HCT116 (cell line): ENCODE data around the gene NRBF2. TPM values are rescaled to one million over a fixed set of nuclear protein-coding genes. Genes with fewer than 3 reads are reported as not detected.

ENCODE experiments used
- ATAC-seq: fragments of 200-7000 bp; cut with Tn5 transposase; 2 replicates; pipeline ENCODE4 v1.9.1; 2020; ENCODE audit warnings: mild to moderate bottlenecking, moderate library complexity
- BruUV-seq: library from RNA; stranded (reverse); fragments of 400-500 nt; replicated peaks from 2 replicates; lab custom pipeline; 2021; lab: Mats Ljungman, UMichigan
- CTCF ChIA-PET: fragments of 300-600 bp; sonication (Branson Sonifier 250); formaldehyde crosslinking; loops from one replicate; lab custom pipeline; 2021; ENCODE audit warnings: antibody characterized with exemption; lab: Charles Lee
- POLR2A ChIA-PET: fragments of 300-600, 350-600 bp; sonication (Branson Sonifier 250); formaldehyde crosslinking; loops from one replicate; lab custom pipeline; 2021; ENCODE audit warnings: antibody characterized with exemption; lab: Charles Lee
- RAD21 ChIA-PET, 2 experiments: fragments of 300-600 bp; sonication (Branson Sonifier 250); formaldehyde crosslinking; loops; one replicate each; lab custom pipeline; 2023; ENCODE audit warnings: low total read pairs in 2 of 2; ENCODE audit not compliant: uncharacterized antibody in 2 of 2, unreplicated experiment in 2 of 2, low non-redundant PET in 1 of 2; lab: Charles Lee
- DNase-seq: peaks from one replicate; pipeline ENCODE4 v3.0.0-alpha.2; 2010; ENCODE audit warnings: low read depth, low spot score
- H2AFZ ChIP-seq: fragments of 200-600 bp; shearing (Covaris generic), sonication (generic); 2 replicates; pipeline ENCODE4 v1.6.1; 2017; ENCODE audit warnings: low read depth, mixed run types, mixed read lengths, antibody characterized with exemption, low read length; ENCODE audit not compliant: poor library complexity, severe bottlenecking
- H3K27ac ChIP-seq: 2 replicates; pipeline ENCODE4 v1.5.1; 2012; ENCODE audit warnings: low read depth, low read length
- H3K27me3 ChIP-seq: fragments of 200-600 bp; sonication (generic); 2 replicates; pipeline ENCODE4 v1.6.1; 2016; ENCODE audit warnings: mixed run types, low read length, mixed read lengths; ENCODE audit not compliant: insufficient read depth
- H3K36me3 ChIP-seq, 2 experiments: fragments of 200-500 bp in 1 of 2; fragments of 200-600 bp in 1 of 2; sonication (Bioruptor generic) in 1 of 2; sonication (generic) in 1 of 2; 2 replicates each; pipeline versions ENCODE4 v1.5.1 to v1.6.1; 2014 to 2016; ENCODE audit warnings: low read length in 2 of 2, inconsistent platforms in 1 of 2, mixed read lengths in 1 of 2, mixed run types in 1 of 2; ENCODE audit not compliant: insufficient read depth in 2 of 2, control insufficient read depth in 1 of 2
- H3K4me1 ChIP-seq, 2 experiments: fragments of 200-600 bp in 1 of 2; sonication (generic) in 1 of 2; 2 replicates each; pipeline versions ENCODE4 v1.5.1 to v1.6.1; 2012 to 2017; ENCODE audit warnings: low read length in 2 of 2, inconsistent platforms in 1 of 2, mild to moderate bottlenecking in 1 of 2, mixed read lengths in 1 of 2, mixed run types in 1 of 2, moderate library complexity in 1 of 2; ENCODE audit not compliant: insufficient read depth in 2 of 2, control insufficient read depth in 1 of 2
- H3K4me2 ChIP-seq: fragments of 200-600 bp; sonication (generic); 2 replicates; pipeline ENCODE4 v1.6.1; 2017; ENCODE audit warnings: mixed run types, low read length, mixed read lengths
- H3K4me3 ChIP-seq, 2 experiments: fragments of 200-600 bp in 1 of 2; sonication (generic) in 1 of 2; replicated peaks in 1 of 2; 2 replicates each; pipeline ENCODE4 v1.5.1; 2011 to 2016; ENCODE audit warnings: low read length in 2 of 2, control low read depth in 1 of 2, low read depth in 1 of 2, mild to moderate bottlenecking in 1 of 2, mixed read lengths in 1 of 2, mixed run types in 1 of 2
- H3K79me2 ChIP-seq: fragments of 200-600 bp; sonication (generic); 2 replicates; pipeline ENCODE4 v1.6.1; 2017; ENCODE audit warnings: mild to moderate bottlenecking, mixed run types, low read length, moderate library complexity, mixed read lengths; ENCODE audit not compliant: insufficient read depth
- H3K9ac ChIP-seq: fragments of 200-600 bp; sonication (generic); 2 replicates; pipeline ENCODE4 v1.6.1; 2016; ENCODE audit warnings: low read length, mixed read lengths
- H3K9me2 ChIP-seq: fragments of 200-600 bp; sonication (generic), shearing (Covaris generic); 2 replicates; pipeline ENCODE4 v1.6.1; 2017; ENCODE audit warnings: mixed run types, mild to moderate bottlenecking, moderate library complexity; ENCODE audit not compliant: insufficient read depth
- H3K9me3 ChIP-seq, 2 experiments: fragments of 200-500 bp in 1 of 2; fragments of 200-600 bp in 1 of 2; sonication (Bioruptor generic) in 1 of 2; sonication (generic) in 1 of 2; 2 replicates each; pipeline ENCODE4 v1.6.1; 2014 to 2017; ENCODE audit warnings: low read length in 2 of 2, mixed read lengths in 2 of 2, inconsistent platforms in 1 of 2, low read depth in 1 of 2, mild to moderate bottlenecking in 1 of 2, mixed run types in 1 of 2, moderate library complexity in 1 of 2; ENCODE audit not compliant: control insufficient read depth in 1 of 2, insufficient read depth in 1 of 2
- H4K20me1 ChIP-seq: fragments of 200-600 bp; sonication (generic), shearing (Covaris generic); 2 replicates; pipeline ENCODE4 v1.6.1; 2017; ENCODE audit warnings: mixed run types, mild to moderate bottlenecking, moderate library complexity; ENCODE audit not compliant: insufficient read depth
- EGR1 ChIP-seq: IDR thresholded peaks from 2 replicates; pipeline ENCODE4 v1.6.1; 2012; ENCODE audit warnings: low read depth
- ELF1 ChIP-seq: IDR thresholded peaks from 2 replicates; pipeline ENCODE4 v1.6.1; 2012; ENCODE audit warnings: low read depth, borderline replicate concordance
- POLR2A ChIP-seq: IDR thresholded peaks from 2 replicates; pipeline ENCODE4 v1.7.0; 2011; ENCODE audit warnings: borderline replicate concordance; ENCODE audit not compliant: insufficient read depth, insufficient read length; ENCODE audit errors: extremely low read depth
- SIN3A ChIP-seq: IDR thresholded peaks from 2 replicates; pipeline ENCODE4 v1.6.1; 2012; ENCODE audit warnings: low read depth
- SRF ChIP-seq: IDR thresholded peaks from 2 replicates; pipeline ENCODE4 v1.6.1; 2012; ENCODE audit warnings: low read depth
- YY1 ChIP-seq: IDR thresholded peaks from 2 replicates; pipeline ENCODE4 v1.6.1; 2011; ENCODE audit warnings: low read length, low read depth, moderate library complexity, mild to moderate bottlenecking; ENCODE audit not compliant: insufficient replicate concordance; ENCODE audit errors: extremely low read depth
- ZNF274 ChIP-seq: fragments of 200-500 bp; sonication (Bioruptor generic); IDR thresholded peaks from 2 replicates; pipeline ENCODE4 v1.6.1; 2014; ENCODE audit warnings: mild to moderate bottlenecking, low read depth, low read length, inconsistent platforms
- intact Hi-C: fragments of 100-400 bp; cut with micrococcal nuclease; formaldehyde crosslinking; loops from 2 replicates; pipeline ENCODE4 v1.10.0; 2022
- total RNA-seq: library from RNA; stranded (reverse); gene quantifications from one replicate; pipeline ENCODE4 v1.2.1, GENCODE V29; 2021; ENCODE audit not compliant: unreplicated experiment
- TF ChIP-seq, protein P1 (sequence below), 3 experiments: fragments of 200-600 bp in 1 of 3; sonication (generic) in 1 of 3; IDR thresholded peaks in 2 of 3; conservative IDR thresholded peaks in 1 of 3; 2 replicates each; pipeline ENCODE4 v1.5.1; 2012 to 2017; ENCODE audit warnings: low read depth in 2 of 3, low read length in 2 of 3, antibody characterized with exemption in 1 of 3, borderline replicate concordance in 1 of 3, control low read depth in 1 of 3, mild to moderate bottlenecking in 1 of 3, mixed read lengths in 1 of 3, mixed run types in 1 of 3, moderate library complexity in 1 of 3; ENCODE audit not compliant: insufficient read depth in 1 of 3
- TF ChIP-seq, protein P2 (sequence below): IDR thresholded peaks from 2 replicates; pipeline ENCODE4 v1.6.1; 2012
- TF ChIP-seq, protein P3 (sequence below): IDR thresholded peaks from 2 replicates; pipeline ENCODE4 v1.6.1; 2012; ENCODE audit warnings: low read depth

The NRBF2 gene
- total RNA-seq, 1 experiment from 2014 or later, result 20.2 TPM

DNA sequence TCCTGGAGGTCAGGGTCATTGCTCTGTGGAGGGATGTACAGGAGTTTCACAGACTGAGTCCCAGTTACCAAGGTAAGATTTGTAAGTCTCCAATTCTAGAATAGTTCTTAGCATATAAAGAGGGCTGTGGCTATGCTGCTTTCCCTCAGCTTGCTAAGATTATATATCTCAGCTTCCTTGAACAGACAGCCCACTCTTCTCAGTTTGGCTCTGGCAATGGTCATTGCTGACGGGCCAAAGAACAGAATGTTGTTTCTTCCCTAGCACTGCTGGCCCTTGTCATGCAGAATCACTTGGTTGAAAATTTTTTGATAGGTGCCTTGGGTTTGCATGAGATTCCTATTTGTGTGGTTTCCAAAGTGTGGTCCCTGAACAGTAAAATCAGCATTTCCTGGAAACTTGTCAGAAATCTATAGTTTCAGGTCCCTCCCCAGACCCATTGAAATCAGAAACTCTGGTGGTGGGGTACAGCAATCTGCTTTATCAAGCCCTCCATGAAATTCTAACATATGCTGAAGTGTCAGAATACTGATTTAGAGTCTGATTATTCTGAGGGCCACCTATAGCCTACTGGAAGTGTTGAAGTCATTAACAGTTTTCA is 38.2 kb downstream of the NRBF2 start:
- H3K9me3 ChIP-seq, result no peaks in the 10 kb centered on the region
- H3K9ac ChIP-seq, result no peak overlapping the region
- ATAC-seq, result no peak
- no peak for DNase-seq
- H3K36me3 ChIP-seq, result peaks cover 10 to 34% of the 10 kb centered on the region in 2 experiments
- CTCF ChIA-PET, result no interaction called here
- BruUV-seq, result no TSS peak
- no peaks in the 10 kb centered on the region for H3K79me2 ChIP-seq
- 0 out of 2 replicates have a peak, but pooled peaks cover 3% of the 10 kb centered on the region for H4K20me1 ChIP-seq
- H3K4me3 ChIP-seq, result no peak overlapping the region
- TF ChIP-seq, protein P1, sequence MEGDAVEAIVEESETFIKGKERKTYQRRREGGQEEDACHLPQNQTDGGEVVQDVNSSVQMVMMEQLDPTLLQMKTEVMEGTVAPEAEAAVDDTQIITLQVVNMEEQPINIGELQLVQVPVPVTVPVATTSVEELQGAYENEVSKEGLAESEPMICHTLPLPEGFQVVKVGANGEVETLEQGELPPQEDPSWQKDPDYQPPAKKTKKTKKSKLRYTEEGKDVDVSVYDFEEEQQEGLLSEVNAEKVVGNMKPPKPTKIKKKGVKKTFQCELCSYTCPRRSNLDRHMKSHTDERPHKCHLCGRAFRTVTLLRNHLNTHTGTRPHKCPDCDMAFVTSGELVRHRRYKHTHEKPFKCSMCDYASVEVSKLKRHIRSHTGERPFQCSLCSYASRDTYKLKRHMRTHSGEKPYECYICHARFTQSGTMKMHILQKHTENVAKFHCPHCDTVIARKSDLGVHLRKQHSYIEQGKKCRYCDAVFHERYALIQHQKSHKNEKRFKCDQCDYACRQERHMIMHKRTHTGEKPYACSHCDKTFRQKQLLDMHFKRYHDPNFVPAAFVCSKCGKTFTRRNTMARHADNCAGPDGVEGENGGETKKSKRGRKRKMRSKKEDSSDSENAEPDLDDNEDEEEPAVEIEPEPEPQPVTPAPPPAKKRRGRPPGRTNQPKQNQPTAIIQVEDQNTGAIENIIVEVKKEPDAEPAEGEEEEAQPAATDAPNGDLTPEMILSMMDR (IDR thresholded peaks at IDR 0.05 in 2 of 3, conservative IDR thresholded peaks at IDR 0.05 in 1 of 3; ENCODE audit: borderline replicate concordance in 1 of 3, insufficient read depth in 1 of 3, low read depth in 2 of 3, low read length in 2 of 3), result no peak
- TF ChIP-seq SRF (no peak), ELF1 (no peak), SIN3A (no peak), EGR1 (no peak), POLR2A (no peak), ZNF274 (no peak), YY1 (no peak)
- TF ChIP-seq, protein P2, sequence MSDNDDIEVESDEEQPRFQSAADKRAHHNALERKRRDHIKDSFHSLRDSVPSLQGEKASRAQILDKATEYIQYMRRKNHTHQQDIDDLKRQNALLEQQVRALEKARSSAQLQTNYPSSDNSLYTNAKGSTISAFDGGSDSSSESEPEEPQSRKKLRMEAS, result no peak
- TF ChIP-seq, protein P3, sequence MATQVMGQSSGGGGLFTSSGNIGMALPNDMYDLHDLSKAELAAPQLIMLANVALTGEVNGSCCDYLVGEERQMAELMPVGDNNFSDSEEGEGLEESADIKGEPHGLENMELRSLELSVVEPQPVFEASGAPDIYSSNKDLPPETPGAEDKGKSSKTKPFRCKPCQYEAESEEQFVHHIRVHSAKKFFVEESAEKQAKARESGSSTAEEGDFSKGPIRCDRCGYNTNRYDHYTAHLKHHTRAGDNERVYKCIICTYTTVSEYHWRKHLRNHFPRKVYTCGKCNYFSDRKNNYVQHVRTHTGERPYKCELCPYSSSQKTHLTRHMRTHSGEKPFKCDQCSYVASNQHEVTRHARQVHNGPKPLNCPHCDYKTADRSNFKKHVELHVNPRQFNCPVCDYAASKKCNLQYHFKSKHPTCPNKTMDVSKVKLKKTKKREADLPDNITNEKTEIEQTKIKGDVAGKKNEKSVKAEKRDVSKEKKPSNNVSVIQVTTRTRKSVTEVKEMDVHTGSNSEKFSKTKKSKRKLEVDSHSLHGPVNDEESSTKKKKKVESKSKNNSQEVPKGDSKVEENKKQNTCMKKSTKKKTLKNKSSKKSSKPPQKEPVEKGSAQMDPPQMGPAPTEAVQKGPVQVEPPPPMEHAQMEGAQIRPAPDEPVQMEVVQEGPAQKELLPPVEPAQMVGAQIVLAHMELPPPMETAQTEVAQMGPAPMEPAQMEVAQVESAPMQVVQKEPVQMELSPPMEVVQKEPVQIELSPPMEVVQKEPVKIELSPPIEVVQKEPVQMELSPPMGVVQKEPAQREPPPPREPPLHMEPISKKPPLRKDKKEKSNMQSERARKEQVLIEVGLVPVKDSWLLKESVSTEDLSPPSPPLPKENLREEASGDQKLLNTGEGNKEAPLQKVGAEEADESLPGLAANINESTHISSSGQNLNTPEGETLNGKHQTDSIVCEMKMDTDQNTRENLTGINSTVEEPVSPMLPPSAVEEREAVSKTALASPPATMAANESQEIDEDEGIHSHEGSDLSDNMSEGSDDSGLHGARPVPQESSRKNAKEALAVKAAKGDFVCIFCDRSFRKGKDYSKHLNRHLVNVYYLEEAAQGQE, result no peak
- POLR2A ChIA-PET, result no interaction called here
- intact Hi-C loops, result no loop called here
- no peaks in the 10 kb centered on the region for H3K4me1 ChIP-seq
- RAD21 ChIA-PET, result no interaction called here
- no peaks in the 10 kb centered on the region for H3K27me3 ChIP-seq
- H3K9me2 ChIP-seq, result no peaks in the 10 kb centered on the region
- H3K27ac ChIP-seq, result no peak overlapping the region
- H2AFZ ChIP-seq, result no peak overlapping the region
- no peak overlapping the region for H3K4me2 ChIP-seq
